ENCODE results near the gene ANAPC4.
A peak's percentile ranks its signal among the peaks of the same experiment; 100 is the strongest.

The ANAPC4 gene

DNA sequence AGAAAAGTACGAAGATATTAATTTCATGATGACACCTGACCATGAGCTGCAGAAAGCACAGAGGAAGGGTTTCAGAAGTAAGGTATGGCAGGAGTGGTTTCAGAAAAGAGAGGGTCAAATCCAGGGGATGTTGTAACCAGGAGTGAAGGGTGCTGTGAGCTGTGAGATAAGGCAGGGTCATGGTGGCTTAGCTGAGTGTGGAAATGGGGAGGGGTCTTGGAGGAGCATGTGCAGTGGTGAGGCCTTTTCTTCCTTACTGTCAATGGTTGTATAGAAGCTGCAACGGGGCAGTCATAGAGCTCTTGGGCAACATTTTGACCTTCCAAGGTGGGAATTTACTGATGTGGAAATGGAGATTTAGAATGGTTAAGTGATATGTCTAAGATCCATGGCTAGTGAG, 2.5 kb downstream of the ANAPC4 start:
- no peak for DNase-seq

DNA sequence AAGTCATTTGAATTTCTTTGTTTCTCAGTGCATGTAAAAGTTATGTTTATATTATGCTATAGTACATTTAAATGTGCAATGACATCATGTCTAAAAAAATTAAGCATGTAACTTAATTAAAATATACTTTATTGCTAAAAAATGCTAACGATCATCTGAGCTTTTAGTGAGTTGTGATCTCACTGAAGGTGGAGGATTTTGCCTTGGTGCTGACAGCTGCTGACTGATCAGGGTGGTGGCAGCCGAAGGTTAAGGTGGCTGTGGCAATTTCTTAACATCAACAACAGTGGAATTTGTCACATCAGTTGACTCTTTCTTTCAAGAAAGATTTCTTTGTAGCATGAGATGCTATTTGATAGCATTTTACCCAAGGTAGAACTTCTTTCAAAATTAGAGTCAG, 6.6 kb downstream of the ANAPC4 start:
- no peak for DNase-seq

DNA sequence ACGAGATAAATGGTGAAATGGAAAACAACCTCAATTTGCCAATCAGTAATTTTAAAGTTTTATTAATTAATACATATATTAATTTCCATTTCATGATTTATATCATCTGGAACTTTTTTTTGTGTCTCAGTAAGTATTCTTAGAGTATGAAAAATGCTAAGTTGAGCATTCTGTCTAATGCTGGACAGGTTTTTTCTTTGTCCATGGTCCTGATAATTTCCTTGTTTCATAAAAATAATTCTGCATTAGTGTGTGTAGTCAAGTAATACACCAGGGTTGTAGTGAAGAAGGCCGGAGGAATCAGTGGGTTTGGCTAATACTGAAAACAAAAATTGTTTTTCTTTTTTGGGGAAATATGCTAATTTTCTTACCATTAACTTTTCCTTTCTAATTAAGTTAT, 9.9 kb downstream of the ANAPC4 start:
- DNase-seq, result no peak

DNA sequence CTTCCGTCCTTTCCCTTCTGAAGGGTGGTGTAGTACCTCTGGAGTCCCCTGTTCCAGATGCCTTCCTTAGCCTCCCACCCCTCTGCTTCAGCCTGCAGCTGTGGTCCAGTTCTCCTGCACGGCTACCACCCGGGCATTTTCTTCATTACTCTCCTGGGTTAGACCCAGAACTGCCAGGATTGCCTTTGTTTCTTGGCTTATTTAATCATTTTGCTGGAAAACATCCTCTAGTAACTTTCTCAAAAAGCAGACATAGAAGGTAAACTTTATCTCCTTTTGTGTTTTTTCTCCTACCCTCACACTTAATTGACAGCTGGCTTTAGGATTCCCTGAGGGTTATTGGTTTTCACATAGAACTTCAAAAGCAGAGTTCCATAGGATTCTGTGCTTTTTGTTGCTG, 20.2 kb downstream of the ANAPC4 start:
- DNase-seq, result no peak

DNA sequence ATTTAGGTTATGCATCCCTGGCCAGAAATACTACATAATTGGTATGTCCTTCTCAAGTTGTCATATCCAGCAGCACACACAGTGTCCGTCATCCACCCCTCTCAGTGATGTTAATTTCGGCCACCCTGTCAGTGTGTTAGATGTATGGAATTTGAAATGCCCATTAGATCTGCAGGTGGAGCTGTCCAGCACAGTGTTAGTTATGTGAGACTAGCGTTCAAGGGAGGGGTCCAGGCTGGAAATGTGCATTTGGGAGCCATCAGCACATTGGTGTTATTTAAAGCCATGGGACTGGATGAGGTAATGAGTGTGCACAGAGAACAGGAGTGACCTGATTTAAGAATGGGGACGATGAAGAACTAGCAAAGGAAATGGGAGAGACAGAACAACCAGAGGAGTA, 22.4 kb downstream of the ANAPC4 start:
- DNase-seq, result no peak

- DNase-seq, result no peak
Observed at GRCh38 chr4:25401066-25401465, 24.0 kb downstream of the ANAPC4 start.

- peak; percentile 13 for DNase-seq
Observed at GRCh38 chr4:25402521-25402920, 25.5 kb downstream of the ANAPC4 start.

DNA sequence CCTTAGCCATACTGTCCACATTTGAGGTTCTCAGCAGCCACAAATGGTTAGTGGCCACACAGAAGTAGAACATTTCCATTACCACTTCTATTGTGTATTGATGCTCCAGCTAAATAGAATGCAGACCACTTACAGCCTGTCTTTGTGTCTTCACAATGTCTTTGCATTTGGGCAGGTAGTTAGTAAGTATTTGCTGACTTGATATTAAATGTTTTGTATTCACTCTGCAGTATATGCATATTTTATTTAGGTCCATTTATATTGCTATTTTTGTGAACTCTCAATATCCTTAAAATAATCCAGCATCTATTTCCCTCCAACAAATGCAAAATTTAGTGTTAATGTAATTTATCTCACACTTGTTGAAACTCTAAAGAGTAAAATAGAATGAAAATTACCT, 26.6 kb downstream of the ANAPC4 start:
- DNase-seq, result no peak

DNA sequence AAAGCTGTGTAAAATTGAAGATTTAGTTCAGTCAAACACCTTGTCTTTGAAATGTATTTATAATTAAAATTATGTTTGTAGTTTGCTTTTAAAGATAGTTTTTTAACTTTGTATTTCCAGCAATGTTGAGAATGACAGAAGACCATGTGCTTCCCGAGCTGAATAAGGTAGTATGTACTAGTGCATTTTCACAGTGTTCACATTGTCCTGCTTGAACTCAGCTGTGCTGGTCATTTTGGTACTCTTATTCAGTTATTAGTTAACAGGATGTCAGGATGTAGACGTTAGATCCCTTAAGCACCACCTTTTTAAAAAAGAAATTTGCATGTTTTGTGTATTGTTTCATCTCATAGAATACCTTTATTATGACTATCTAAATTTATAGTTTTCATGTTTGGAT, 28.4 kb downstream of the ANAPC4 start:
- DNase-seq, result no peak

DNA sequence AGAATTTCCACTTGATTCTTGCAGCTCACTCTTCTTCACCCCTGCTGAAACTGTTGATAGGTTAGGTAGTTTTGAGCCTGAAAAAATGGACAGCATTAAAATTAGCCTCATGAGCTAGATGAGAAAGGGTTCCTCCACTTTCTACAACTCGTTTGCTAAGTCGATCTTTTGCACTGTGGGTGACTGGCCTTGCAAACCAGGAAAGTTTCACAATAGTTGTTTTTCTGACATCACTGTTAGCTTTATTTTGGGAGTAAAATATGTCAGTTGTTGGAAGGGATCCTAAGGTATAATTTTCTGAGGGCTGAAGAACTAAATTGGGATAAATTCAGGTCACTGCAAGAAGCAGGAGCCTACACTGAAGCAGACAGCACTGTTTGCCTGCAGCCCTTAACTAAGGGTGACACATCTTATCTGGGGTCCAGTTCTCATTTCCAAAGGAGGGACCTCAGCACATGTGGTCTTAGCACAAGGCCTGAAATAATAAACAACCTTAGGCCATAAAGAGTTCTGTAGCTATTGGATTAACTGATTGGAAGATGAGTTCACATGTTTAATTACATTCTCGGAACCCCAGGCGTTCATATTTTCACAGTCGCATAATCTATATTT, 29.1 kb downstream of the ANAPC4 start:
- no peak for DNase-seq

DNA sequence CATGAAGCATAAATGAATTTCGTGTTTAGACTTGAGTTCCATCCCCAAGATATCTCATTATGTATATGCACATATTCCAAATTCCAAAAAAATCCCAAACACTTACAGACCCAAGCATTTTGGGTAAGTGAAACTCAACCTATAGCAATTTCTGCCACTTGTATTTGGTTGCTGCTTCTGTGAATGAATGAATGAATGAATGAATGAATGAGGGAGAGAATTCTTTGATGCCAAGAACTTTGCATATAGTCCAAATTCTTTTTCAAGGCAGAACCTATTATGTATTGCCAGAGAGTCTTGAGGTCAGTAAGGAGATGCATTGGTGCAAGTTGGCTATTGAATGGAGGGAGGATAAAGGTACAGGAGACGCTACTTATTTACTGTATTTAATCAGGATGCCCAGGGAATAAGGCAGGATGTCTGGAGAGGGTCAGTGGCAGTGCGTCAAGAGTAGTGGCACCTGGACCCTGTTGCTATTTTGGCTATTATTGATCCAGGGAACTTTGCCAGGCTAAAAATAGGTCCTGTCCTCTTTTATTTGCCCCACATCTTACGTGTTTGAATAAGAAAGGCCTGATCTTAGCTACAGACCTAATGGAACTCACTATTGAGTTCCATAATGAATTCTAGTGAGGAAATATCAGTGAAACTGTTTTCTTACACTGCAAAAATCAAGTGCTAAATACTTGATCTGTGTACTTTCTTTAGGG, 33.9 kb downstream of the ANAPC4 start:
- no peak for DNase-seq

- no peak for DNase-seq
Observed at GRCh38 chr4:25413261-25413660, 36.2 kb downstream of the ANAPC4 start.

- no peak for DNase-seq
Observed at GRCh38 chr4:25417014-25417413, 40.0 kb downstream of the ANAPC4 start.

GRCh38 chr4:25420931-25421330, 43.9 kb downstream of the ANAPC4 start:
- no peak for DNase-seq

GRCh38 chr4:25421816-25422525, 44.9 kb downstream of the ANAPC4 start:
- no peak for DNase-seq

DNA sequence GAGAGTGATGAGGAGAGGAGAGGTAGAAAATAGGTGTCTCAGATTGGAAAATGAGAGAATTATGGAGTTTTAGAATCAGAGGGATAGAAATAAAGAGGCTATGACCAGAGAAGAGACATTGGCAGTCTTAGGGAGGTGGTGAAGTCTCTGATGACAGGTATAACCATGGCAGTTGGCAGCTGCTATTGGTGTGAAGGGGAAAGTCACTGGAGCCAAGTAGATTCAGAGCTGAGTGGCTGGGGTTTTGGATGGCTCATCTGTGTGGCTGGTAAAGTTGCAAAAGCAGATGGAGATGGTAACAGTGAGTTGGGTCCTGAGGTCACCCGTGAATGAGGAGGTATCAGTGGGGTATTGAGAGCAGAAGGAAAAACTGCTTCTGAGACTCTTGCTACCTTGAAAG, 46.5 kb downstream of the ANAPC4 start:
- no peak for DNase-seq

DNA sequence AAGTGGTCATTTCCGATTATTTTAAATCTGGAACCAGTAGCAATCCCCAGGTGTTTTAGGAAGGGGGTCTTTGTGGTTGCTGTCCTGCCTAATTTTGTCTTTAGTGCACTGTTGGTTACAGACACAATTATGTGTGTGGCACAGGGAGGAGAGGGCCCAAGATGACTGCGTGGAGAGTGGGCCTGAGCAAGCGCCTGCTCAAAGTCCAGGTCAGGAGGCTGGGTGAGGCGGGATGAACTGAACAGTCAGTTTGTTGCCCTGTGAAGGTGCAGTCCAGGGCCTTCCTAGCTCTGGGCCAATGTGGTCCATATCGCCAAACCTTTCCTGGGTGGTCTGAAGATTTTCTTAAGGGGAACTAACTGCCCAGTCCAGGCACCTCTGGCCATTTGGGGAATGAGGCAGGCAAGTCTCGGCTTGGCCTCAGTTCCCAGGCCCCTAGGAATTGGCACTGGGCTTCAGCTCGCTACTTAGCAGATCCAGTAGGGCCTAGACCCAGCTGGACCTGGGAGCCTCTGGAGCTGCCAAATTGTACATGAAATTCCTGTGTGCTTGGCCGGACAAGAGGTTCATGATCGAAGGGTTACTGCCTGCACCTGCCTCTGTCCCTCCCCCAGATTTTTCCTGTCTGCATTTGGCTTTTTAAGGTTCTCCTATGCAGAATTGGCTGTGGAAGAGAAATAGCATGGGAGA, 47.6 kb downstream of the ANAPC4 start:
- no peak for DNase-seq

DNA sequence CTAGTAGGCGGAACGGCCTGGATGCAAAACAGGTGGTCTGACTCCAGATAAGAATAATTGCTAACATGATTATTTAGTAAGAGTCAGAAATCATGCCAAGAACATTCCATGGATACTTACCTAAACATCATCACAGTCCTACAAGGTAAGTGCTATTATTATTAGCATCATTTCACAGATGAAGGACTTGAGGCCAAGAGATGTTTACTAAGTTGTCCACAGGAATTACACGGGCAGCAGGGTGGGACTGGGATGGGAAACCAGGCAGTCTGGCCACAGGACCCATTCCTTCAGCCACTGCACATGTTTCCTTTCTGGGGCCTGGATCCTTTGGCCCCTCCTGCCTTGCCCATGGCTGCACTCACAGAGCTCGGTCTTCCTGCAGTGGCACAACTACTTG, 48.3 kb downstream of the ANAPC4 start:
- DNase-seq, result no peak

DNA sequence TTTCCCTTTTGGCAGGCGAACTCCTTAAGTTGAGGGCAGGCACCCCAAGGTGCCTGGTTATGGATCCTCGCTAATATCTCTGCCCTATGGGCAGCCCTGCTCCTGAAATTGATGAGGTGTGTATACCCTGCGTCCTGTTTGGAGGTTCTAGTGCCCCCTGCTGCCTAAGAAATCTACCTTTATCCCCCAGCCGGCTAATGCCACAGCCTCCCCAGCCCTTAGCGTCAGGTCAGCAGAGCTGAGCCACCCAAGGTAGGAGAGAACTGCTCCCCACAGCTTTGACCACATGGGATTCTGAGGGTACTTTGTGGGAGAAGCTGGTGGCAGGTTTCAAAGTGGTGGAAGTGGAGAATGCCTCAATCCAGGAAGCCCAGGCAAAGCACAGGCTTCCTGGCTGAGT, 50.8 kb downstream of the ANAPC4 start:
- DNase-seq, result no peak

DNA sequence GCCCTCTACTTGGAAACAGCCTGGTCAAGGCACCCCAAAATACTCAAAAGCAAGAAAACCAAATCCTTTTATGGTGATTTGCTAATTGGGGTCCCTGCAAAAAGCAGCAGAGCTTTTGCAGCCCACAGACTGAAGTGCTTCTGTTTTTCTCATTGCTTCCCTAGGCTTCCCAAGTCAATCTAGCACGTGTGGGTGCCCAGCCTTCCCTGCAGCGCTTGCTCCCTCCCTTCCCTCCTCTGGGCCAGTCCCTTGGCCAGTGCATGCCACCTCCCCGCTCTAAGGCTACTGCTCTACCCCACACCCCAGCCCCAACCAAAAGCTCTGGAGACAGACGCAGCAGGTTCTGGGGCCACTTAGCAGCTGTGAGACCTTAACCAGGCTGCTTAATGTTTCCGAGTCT, 53.6 kb downstream of the ANAPC4 start:
- DNase-seq, result no peak

DNA sequence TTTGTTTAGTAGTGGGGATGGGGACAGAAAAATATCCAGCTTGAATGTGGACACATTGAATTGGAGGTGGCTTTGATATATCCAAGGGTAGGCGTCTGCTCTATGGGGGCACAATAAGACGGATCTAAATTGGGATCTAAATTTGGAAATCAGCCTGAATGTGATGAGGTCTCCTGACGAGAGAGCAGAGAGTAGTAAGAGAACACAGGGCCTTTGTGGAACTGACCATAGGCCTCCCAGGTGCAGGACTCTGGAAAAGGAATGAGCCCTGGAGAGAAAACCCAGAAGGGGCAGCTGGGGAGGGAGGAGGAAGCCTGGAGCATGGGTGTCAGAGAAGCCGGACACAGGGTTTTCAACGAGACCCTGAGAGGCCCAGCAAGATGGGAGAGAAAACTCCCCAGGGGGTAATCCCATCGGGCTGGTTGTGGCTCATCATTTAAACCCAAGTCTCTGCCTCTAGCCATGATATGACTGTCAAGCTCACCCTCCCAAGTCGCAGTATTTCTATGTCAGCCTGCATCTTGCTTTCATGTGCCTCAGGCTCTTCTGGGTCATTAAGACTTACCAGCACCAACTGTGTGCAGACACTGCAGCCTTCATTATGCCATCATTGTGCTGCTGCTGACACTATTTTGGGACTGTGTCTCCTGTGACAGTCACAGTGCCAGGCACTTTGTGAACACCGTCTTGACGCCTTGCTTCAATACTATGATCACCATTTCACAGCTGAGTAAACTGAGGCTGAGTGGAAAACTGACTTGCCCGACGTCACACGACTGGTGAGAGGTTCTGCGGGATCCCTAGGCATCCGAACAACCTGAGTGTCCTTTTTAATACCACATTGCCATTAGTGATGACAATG, 57.1 kb downstream of the ANAPC4 start:
- DNase-seq, result no peak

DNA sequence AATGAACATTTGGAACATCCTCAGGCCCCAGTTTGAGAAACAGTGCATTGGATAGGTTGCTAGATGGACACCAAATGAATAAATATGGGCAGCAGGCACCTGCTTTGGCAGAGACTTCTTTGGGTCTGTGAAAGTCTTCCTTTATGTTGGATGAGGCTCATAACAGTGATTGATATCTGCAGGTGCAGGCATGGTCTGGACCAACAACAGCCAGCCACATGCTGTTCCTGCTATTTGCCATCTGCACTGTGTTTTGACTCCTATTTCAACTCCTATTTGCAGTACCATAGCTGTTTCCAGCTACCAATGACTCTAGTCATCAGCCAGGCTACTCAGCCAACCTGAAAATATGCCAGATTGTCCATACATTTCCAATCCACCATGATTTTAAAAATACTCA, 60.9 kb downstream of the ANAPC4 start:
- no peak for DNase-seq

All from fibroblast of skin of scalp (primary cell).